ENCODE data around the gene VSIG10L.

VSIG10L gene

DNA sequence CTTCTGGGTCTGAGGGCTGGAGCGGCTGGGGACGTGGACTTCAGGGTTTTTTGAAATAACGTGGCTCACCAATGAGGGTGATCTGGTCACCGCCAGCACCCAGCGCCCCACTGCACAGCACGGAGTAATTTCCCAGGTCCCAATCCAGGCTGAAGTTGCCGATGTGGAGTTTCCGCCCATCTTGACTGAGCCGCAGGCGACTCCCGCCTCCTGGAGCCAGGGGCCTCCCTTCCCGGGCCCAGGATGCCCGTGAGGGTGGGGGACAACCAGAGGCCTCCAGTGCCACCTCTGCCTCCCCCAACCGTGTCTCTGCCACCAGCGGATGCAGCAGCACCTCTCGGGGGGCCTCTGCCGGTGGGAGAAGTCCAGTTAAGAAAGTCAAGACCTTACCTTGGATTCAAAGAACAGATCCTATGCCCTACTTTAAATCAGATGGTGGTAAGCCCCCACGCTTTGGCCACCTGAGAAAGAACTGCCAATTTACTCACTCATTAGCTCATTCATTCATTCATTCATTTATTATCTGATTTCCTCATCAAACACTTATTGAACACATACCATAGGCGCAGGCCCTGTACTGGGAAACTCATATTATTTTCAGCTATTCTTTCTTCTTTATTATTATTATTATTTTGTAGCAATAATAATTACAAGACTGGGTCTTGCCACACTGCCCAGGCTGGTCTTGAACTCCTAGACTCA lies 3.9 kb downstream of the VSIG10L start:
- no peak for DNase-seq

- DNase-seq: no peak
These were observed 4.6 kb downstream of the VSIG10L start for GRCh38 chr19:51337141-51337860.

- DNase-seq: no peak
These were observed 8.0 kb downstream of the VSIG10L start for GRCh38 chr19:51333836-51334460.

DNA sequence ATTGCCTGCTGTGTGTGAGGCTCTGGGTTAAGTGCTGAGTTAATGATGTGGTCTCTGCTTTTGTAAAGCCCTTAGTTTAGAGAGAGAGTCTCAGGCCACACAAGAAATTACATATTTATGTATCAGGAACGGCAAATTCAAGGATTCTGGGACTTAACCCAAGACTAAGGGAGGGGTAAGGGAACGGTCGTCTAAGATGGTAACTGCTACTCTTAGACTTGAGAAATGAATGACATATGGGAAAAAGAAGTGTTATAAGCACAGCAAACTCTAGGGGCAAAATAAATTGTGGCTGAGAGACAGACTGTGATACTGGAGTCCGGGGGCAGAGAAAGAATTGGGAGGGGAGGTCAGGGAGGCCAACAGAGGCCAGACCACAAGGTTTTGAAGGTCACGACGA lies 10.2 kb downstream of the VSIG10L start:
- no peak for DNase-seq

DNA sequence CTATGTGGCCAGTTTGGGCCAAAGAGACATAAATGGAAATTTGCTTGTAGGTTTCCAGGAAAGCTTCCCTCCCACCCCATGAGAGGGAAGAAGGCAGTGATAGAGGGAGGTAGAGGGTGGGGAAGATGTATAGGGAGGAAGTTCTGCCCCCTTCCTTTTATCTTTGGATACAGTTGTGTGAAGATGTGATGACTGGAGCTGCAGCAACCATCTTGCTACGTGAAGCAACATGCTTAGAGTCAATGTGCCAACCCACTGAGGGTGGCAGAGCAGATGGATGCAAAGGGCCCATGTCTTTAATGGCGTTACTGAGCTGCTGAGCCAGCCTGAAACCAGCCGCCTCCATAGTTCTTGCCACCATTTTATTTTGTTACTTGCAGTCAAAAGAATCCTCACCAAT lies 10.7 kb downstream of the VSIG10L start:
- DNase-seq: no peak

DNA sequence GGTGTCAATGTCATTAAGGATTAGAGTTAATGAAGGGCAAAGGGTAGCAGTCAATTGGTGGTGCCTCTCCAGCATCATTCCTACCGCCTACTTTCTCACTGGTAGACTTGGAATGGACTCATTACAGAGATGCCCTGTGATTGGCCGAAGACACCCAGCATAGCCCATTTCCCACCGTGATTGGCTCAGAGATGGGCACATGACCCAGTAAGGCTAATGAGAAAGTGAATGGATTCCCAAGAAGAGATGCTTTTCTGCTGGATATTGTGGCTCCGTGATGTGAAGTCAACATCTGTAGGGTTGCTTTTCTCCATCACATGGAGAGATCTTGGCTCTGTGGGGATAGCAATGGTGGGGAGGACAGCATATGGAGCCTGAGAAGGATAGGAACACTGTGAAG lies 11.6 kb downstream of the VSIG10L start:
- DNase-seq: no peak

DNA sequence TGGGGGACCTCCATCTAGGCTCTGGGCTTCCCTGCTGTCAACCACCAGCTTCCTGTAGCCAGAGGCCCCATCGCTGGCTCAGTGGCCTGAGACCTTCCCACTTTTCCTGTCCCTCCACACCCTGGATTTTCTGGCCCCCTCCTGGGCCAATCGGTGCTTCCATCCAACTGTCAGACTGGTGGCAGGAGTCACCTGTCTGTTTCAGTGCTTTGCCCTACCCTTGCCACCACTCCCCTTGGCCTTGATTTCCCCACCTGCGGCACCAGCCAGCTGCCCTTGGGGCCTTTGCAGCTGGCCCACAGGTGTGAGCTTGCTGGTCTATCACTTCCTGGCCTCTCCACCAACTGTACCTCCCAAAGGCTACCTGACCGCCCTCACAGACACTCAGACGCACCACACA lies 12.5 kb downstream of the VSIG10L start:
- no peak for DNase-seq

DNA sequence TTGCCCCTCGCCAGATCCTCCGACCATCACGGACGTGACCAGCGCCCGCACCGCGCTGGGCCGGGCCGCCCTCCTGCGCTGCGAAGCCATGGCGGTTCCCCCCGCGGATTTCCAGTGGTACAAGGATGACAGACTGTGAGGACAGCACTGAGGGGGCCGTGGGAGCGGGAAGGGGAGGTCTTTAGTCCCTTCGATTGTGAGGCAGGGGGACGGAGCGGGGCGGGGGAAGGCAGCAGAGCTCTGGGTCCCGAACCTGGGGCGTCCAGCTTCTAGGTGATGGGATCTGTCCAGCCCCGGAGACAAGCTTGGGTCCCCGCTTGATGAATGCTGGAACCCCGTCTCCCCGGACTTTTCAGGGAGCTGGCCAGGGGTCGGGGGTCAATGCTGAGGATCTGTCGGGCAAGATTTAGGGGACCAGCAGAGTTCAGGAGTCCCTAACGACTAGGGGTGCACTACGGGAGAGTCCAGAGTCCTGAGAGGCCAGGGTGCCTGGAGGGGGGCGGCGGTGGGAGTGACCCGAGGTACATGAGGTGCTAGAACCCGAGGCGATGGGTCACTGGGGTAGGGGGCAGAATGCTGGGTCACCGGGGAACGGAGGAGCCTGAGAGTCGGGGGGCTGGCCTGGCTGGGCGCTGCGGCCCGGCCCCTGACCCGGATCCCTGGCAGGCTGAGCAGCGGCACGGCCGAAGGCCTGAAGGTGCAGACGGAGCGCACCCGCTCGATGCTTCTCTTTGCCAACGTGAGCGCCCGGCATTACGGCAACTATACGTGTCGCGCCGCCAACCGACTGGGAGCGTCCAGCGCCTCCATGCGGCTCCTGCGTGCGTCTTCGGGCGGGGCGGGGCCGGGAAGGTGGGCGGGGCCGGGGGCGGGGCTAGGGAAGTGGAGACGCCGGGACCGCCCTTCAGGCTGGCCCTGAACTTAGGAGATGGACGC lies 14.6 kb downstream of the VSIG10L start:
- DNase-seq: peak; percentile 33

- no peak for DNase-seq
These were observed 15.5 kb downstream of the VSIG10L start for GRCh38 chr19:51326216-51327065.

GRCh38 chr19:51325161-51325976 lies 16.6 kb downstream of the VSIG10L start:
- no peak for DNase-seq

- DNase-seq: no peak
These were observed 17.8 kb downstream of the VSIG10L start for GRCh38 chr19:51324167-51324481.

- no peak for DNase-seq
These were observed 18.3 kb downstream of the VSIG10L start for GRCh38 chr19:51323481-51324166.

- DNase-seq: no peak
These were observed 20.1 kb downstream of the VSIG10L start for GRCh38 chr19:51321799-51322198.

DNA sequence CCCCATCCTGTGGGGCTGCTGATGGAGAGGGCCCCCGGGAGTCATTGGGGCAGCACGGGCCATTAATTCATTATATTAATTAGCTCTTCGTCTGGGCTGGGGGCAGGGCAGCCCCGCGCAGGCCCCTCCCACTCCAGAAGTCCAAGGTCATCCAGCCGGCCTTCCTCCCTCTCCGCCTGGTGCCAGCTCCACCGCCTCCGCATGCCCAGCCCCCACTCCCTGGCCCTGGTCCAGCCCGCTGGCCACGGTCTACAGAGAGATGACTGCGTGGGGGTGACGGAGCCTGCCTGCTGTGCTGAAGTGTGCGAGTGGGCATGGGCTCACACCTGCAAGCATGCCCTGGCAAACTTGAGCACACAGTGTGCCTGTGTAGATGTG lies 21.7 kb downstream of the VSIG10L start:
- DNase-seq: no peak

- no peak for DNase-seq
These were observed 22.2 kb downstream of the VSIG10L start for GRCh38 chr19:51319649-51320279.

DNA sequence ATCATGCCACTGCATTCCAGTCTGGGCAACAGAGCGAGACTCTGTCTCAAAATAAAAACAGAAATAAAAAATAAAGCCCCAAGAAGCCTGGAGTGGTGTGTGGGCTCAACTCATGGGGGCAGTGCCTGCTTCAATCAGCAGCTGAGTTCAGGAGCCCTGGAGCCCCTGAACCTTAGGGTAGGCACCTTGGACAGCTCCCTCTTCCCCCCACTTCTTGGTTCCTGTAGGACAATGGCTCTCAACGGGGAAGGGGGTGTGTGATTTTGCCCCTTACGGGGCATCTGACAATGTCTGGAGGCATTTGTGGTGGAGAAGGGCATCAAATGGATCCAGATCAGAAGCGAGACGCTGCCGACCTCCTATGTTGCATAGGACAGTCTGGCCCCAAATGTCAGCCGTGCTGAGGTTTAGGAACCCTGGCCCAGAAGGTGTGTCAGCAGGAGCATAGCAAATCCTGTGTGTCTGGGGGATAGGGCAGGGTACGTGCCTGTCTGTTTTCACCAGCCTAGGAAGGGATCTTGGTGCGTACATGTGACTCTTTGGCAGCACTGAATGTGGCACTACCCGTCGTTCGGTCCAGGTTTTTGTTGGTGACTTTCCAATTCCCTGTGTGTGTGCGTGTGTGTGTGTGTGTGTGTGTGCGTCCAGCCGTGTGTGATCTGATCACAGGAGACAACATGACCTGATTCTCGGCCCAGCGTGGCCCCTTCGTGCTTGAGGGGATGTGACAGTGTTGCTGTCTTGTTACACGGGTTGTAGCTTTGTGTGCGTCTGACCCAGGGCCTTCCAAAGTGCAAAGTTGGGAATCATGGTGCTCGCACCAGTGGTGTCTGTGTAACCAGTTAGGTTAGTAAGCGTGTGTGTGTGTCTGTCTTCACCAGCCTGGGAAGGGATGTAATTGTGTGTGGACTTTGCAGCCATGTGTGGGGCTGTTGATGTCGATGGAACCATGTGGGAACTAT lies 23.0 kb downstream of the VSIG10L start:
- DNase-seq: no peak

DNA sequence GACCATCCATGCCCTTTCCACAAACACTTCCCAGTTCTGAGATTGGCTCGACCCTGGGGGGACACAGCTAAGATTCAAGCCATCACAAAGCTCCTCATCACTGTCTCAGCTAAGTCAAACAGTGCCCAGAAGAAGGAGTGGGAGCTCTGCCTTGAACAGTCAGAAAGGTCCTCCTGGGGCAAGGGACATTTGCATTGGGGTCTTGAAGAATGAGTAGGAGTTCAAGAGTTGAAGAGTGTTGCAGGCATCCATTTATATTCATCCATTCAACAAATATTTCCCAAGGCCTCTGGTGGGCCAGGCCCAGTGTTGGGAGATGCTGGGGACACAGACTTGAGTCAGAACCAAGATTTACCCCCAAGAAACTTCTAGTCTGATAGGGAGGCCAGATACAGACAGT lies 24.0 kb downstream of the VSIG10L start:
- DNase-seq: no peak

DNA sequence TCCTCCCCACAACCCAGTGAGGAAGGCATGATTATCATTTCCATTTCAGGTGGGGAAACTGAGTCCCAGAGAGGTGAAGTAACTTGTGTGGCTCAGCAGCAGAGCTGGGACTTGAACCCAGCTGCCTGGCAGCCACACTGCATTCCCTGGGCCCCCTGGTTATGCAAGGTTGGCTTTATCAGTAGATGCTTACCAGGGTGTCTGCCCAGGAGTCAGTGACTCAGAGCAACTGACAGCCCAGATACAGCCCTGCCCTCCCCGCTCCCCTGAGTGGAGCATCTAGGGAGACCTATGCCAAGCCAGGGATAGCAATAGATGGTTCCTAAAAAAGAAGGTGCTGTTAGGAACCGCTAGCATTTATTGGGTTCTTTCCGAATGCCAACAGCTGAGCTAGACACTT lies 24.6 kb downstream of the VSIG10L start:
- DNase-seq: no peak

GRCh38 chr19:51316688-51317087 lies 25.3 kb downstream of the VSIG10L start:
- DNase-seq: no peak
